GM12801 (cell line): Measurements from ENCODE around the gene NR1I2.

Source experiments
- CTCF ChIP-seq: IDR thresholded peaks from one replicate; pipeline ENCODE4 v1.5.1; 2011; ENCODE audit warnings: control low read depth; ENCODE audit not compliant: insufficient read length; ENCODE audit errors: extremely low read depth

The NR1I2 gene

GRCh38 chr3:119818937-119819336 lies 37.0 kb downstream of the NR1I2 start:
- TF ChIP-seq CTCF, result no peak

- no peak for TF ChIP-seq CTCF
Observed at GRCh38 chr3:119819806-119820205, 37.9 kb downstream of the NR1I2 start.

- TF ChIP-seq CTCF, result no peak
Observed at GRCh38 chr3:119825820-119826219, 43.9 kb downstream of the NR1I2 start.

- TF ChIP-seq CTCF, result no peak
Observed at GRCh38 chr3:119826711-119827608, 45.1 kb downstream of the NR1I2 start.

- no peak for TF ChIP-seq CTCF
Observed at GRCh38 chr3:119829420-119829819, 47.5 kb downstream of the NR1I2 start.

GRCh38 chr3:119831022-119831421 lies 49.1 kb downstream of the NR1I2 start:
- TF ChIP-seq CTCF, result no peak

GRCh38 chr3:119831941-119832371 lies 50.1 kb downstream of the NR1I2 start:
- no peak for TF ChIP-seq CTCF
